ENCODE data around the gene CRAMP1. TPM values are rescaled to one million over a fixed set of nuclear protein-coding genes. Genes with fewer than 3 reads are reported as not detected.

Gene CRAMP1
- total and polyA plus RNA-seq, 11 donors, result 6.2 to 16.9 (median 10.6) TPM

DNA sequence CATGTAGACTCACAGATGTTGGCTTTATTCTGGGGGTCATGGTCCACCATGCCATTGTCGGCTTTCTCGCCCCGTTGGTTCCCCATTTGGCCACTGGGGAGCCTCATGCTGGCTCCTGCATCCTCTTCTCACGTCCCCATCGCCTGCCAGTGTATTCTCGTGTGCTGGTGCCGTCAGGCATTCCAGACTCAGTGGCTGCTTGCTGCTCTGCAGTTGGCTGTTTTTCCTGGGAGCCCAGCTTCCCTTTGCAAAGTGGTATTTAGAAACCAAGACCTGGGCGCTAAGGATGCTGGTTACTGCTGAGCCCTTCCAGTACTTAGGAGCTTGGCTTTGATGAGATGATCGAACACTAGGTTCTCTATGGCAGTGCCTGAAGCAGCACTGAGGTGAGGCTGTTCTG, 19.1 kb downstream of the CRAMP1 start:
- Histone ChIP-seq H3K27me3 (no peaks in the 10 kb centered on the region), H3K36me3 (peaks cover 0 to 98% (median 81%) of the 10 kb centered on the region in 9 donors), H3K4me1 (peaks cover 0 to 19% (median 0%) of the 10 kb centered on the region in 12 donors), H3K9me3 (no peaks in the 10 kb centered on the region), H3K4me3 (no peak overlapping the region), H3K27ac (no peak overlapping the region)
- intact Hi-C loops (cut with DNase I), result no loop called here
- no peak for DNase-seq
- WGBS, 4 donors, result 83 to 88% (median 87%) methylated on average over 9 of the region's 9 CpGs
- no peak for TF ChIP-seq POLR2A (IDR thresholded peaks at IDR 0.05)
- TF ChIP-seq, protein P1, sequence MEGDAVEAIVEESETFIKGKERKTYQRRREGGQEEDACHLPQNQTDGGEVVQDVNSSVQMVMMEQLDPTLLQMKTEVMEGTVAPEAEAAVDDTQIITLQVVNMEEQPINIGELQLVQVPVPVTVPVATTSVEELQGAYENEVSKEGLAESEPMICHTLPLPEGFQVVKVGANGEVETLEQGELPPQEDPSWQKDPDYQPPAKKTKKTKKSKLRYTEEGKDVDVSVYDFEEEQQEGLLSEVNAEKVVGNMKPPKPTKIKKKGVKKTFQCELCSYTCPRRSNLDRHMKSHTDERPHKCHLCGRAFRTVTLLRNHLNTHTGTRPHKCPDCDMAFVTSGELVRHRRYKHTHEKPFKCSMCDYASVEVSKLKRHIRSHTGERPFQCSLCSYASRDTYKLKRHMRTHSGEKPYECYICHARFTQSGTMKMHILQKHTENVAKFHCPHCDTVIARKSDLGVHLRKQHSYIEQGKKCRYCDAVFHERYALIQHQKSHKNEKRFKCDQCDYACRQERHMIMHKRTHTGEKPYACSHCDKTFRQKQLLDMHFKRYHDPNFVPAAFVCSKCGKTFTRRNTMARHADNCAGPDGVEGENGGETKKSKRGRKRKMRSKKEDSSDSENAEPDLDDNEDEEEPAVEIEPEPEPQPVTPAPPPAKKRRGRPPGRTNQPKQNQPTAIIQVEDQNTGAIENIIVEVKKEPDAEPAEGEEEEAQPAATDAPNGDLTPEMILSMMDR (IDR thresholded peaks at IDR 0.05), result no peak
- ATAC-seq, result no peak

- Histone ChIP-seq H3K27ac (no peak overlapping the region), H3K4me3 (no peak overlapping the region), H3K36me3 (peaks cover 0 to 95% (median 73%) of the 10 kb centered on the region in 9 donors), H3K27me3 (no peaks in the 10 kb centered on the region), H3K4me1 (peaks cover 0 to 10% (median 0%) of the 10 kb centered on the region in 12 donors), H3K9me3 (no peaks in the 10 kb centered on the region)
- intact Hi-C loops (cut with DNase I), result no loop called here
- DNase-seq (no peak), ATAC-seq (no peak)
- TF ChIP-seq, protein P1 (IDR thresholded peaks at IDR 0.05), result no peak
- TF ChIP-seq POLR2A (IDR thresholded peaks at IDR 0.05), result no peak
- WGBS, 4 donors, result 81 to 86% (median 83%) methylated on average over 18 of the region's 18 CpGs
Measured at GRCh38 chr16:1631931-1632637, 19.9 kb downstream of the CRAMP1 start.

- DNase-seq (no peak), ATAC-seq (no peak)
- intact Hi-C loops (cut with DNase I), result no loop called here
- H3K9me3 ChIP-seq, result no peaks in the 10 kb centered on the region
- peaks cover 0 to 95% (median 72%) of the 10 kb centered on the region in 9 donors for H3K36me3 ChIP-seq
- H3K27ac ChIP-seq, result no peak overlapping the region
- TF ChIP-seq POLR2A (IDR thresholded peaks at IDR 0.05), result no peak
- TF ChIP-seq, protein P1 (IDR thresholded peaks at IDR 0.05), result no peak
- H3K27me3 ChIP-seq, result no peaks in the 10 kb centered on the region
- no peak overlapping the region for H3K4me3 ChIP-seq
- WGBS, 4 donors, result 95 to 97% (median 97%) methylated on average over 6 to 13 of the region's 13 CpGs
- peaks cover 0 to 5% (median 0%) of the 10 kb centered on the region in 12 donors for H3K4me1 ChIP-seq
Measured at GRCh38 chr16:1632638-1632970, 20.4 kb downstream of the CRAMP1 start.

- intact Hi-C loops (cut with DNase I), result no loop called here
- WGBS, 4 donors, result 89 to 93% (median 90%) methylated on average over 12 of the region's 12 CpGs
- ATAC-seq (no peak), DNase-seq (no peak)
- Histone ChIP-seq H3K4me3 (no peak overlapping the region), H3K27me3 (no peaks in the 10 kb centered on the region), H3K36me3 (peaks cover 0 to 97% (median 76%) of the 10 kb centered on the region in 9 donors), H3K27ac (no peak overlapping the region), H3K4me1 (peaks cover 0 to 4% (median 0%) of the 10 kb centered on the region in 12 donors), H3K9me3 (no peaks in the 10 kb centered on the region)
- TF ChIP-seq, protein P1 (IDR thresholded peaks at IDR 0.05), result no peak
- no peak for TF ChIP-seq POLR2A (IDR thresholded peaks at IDR 0.05)
Measured at GRCh38 chr16:1633310-1633709, 21.1 kb downstream of the CRAMP1 start.
